ENCODE measurements around the gene PCTP. TPM values are rescaled to one million over a fixed set of nuclear protein-coding genes. Genes with fewer than 3 reads are reported as not detected.

PCTP gene
- total and polyA plus RNA-seq, 9 of the 15 experiments (the other 6 are each of a cell fraction or from before 2014, with no cell fraction given), result 10.9 to 62.3 (median 41.2) TPM

- DNase-seq (ENCODE audit: extremely low read depth in 1 of 4, low spot score in 3 of 4), result no peak
- TF ChIP-seq ZKSCAN1 (IDR thresholded peaks at IDR 0.05; ENCODE audit: low read depth, low read length), result no peak
- peak overlapping the region; percentile 17; the same call in 1 of the 2 replicates for H2AFZ ChIP-seq (ENCODE audit: low read depth, low read length)
- FAIRE-seq, result no peak
- intact Hi-C loops (cut with micrococcal nuclease), result no loop called here
- BruUV-seq (replicated peaks), result no TSS peak
- no peaks in the 10 kb centered on the region for H3K36me3 ChIP-seq (ENCODE audit: control insufficient read depth, insufficient read depth, low read length)
- WGBS (ENCODE audit: insufficient coverage, low coverage, missing lambda C conversion rate), result 20% methylated on average over 7 of the region's 7 CpGs
- H4K20me1 ChIP-seq (replicated peaks; ENCODE audit: control insufficient read depth, insufficient read depth, low read length), result no peaks in the 10 kb centered on the region
- H3K4me2 ChIP-seq (ENCODE audit: insufficient read depth, low read length), result no peak overlapping the region
- H3K9me3 ChIP-seq (replicated peaks; ENCODE audit: control insufficient read depth, insufficient read depth, low read depth, low read length), result no peaks in the 10 kb centered on the region
- no peaks in the 10 kb centered on the region for H3K9me1 ChIP-seq (ENCODE audit: control insufficient read depth, insufficient read depth, low read length)
- no peak overlapping the region for H3K9ac ChIP-seq (ENCODE audit: insufficient read depth in 1 of 2, low read depth in 2 of 2, low read length in 2 of 2)
- no peaks in the 10 kb centered on the region; a peak in 1 of 5 replicates for H3K4me1 ChIP-seq (replicated peaks in 1 of 2; ENCODE audit: control insufficient read depth in 2 of 2, insufficient read depth in 2 of 2, low read length in 2 of 2)
- ChIA-PET POLR2A (interaction anchor here (1.2 kb wide), 1 partner anchor 17 kb away, joined by 3 read pairs; no protein-coding TSS in a partner anchor), CTCF (ENCODE audit: low intra/inter-chr PET ratio) (no interaction called here)
- no peak for ATAC-seq
- in situ Hi-C loops (cut with MboI), result no loop called here
- H3K79me2 ChIP-seq (ENCODE audit: control insufficient read depth, insufficient read depth, low read length), result no peaks in the 10 kb centered on the region
- no peak overlapping the region for H3K4me3 ChIP-seq
- no peak overlapping the region for H3K27ac ChIP-seq (ENCODE audit: extremely low read depth, low read depth, low read length)
- no peaks in the 10 kb centered on the region for H3K27me3 ChIP-seq (ENCODE audit: control insufficient read depth in 2 of 2, insufficient read depth in 2 of 2, low read length in 2 of 2)
These were observed 41.4 kb upstream of the PCTP start for GRCh38 chr17:55709440-55709839.

DNA sequence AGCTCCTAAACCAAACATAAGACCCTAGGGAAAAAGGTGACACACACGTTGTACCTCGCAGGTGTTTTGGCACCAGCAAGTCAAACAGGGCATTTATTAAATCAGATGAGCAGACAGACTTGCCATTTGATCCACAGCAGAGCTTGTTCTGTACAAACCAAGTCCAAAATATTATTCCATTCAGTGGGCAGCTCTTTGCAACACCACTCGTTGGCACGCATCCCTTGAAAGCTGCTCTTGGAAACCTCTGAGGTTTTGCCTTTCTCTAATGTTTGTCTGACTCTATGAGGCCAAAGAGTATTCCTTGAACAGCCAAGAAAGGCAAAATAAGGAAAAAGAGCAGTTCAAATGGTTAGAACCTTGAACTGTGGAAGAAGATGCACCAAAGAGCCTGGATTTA, 40.9 kb upstream of the PCTP start:
- H3K4me1 ChIP-seq (replicated peaks in 1 of 2; ENCODE audit: control insufficient read depth in 2 of 2, insufficient read depth in 2 of 2, low read length in 2 of 2), result no peaks in the 10 kb centered on the region; a peak in 1 of 5 replicates
- no peaks in the 10 kb centered on the region for H3K79me2 ChIP-seq (ENCODE audit: control insufficient read depth, insufficient read depth, low read length)
- no peak for DNase-seq (ENCODE audit: extremely low read depth in 1 of 4, low spot score in 3 of 4)
- H4K20me1 ChIP-seq (replicated peaks; ENCODE audit: control insufficient read depth, insufficient read depth, low read length), result no peaks in the 10 kb centered on the region
- ChIA-PET CTCF (ENCODE audit: low intra/inter-chr PET ratio) (no interaction called here), POLR2A (interaction anchor here (1.2 kb wide), 1 partner anchor 17 kb away, joined by 3 read pairs; no protein-coding TSS in a partner anchor)
- 37% methylated on average over 4 of the region's 4 CpGs for WGBS (ENCODE audit: insufficient coverage, low coverage, missing lambda C conversion rate)
- no TSS peak for BruUV-seq (replicated peaks)
- no peak overlapping the region for H3K4me3 ChIP-seq
- ATAC-seq, result no peak
- intact Hi-C loops (cut with micrococcal nuclease), result loop anchor here (10.0 kb wide), 1 partner anchor 55 kb away; no protein-coding TSS in a partner anchor
- no peaks in the 10 kb centered on the region for H3K27me3 ChIP-seq (ENCODE audit: control insufficient read depth in 2 of 2, insufficient read depth in 2 of 2, low read length in 2 of 2)
- no peak overlapping the region for H3K9ac ChIP-seq (ENCODE audit: insufficient read depth in 1 of 2, low read depth in 2 of 2, low read length in 2 of 2)
- no peak overlapping the region for H3K27ac ChIP-seq (ENCODE audit: extremely low read depth, low read depth, low read length)
- H3K9me3 ChIP-seq (replicated peaks; ENCODE audit: control insufficient read depth, insufficient read depth, low read depth, low read length), result no peaks in the 10 kb centered on the region
- H2AFZ ChIP-seq (ENCODE audit: low read depth, low read length), result no peak overlapping the region
- H3K4me2 ChIP-seq (ENCODE audit: insufficient read depth, low read length), result no peak overlapping the region
- no peaks in the 10 kb centered on the region for H3K9me1 ChIP-seq (ENCODE audit: control insufficient read depth, insufficient read depth, low read length)
- FAIRE-seq, result no peak
- in situ Hi-C loops (cut with MboI), result no loop called here
- H3K36me3 ChIP-seq (ENCODE audit: control insufficient read depth, insufficient read depth, low read length), result no peaks in the 10 kb centered on the region
- TF ChIP-seq TRIM28 (IDR thresholded peaks at IDR 0.05), result no peak
- no peak for TF ChIP-seq UBTF (IDR thresholded peaks at IDR 0.05; ENCODE audit: borderline replicate concordance in 1 of 2, low read depth in 2 of 2, low read length in 2 of 2)
- no peak for TF ChIP-seq YY1 (IDR thresholded peaks at IDR 0.05; ENCODE audit: borderline replicate concordance in 1 of 3, control insufficient read depth in 1 of 3, extremely low read depth in 1 of 3, insufficient read depth in 3 of 3, insufficient read length in 1 of 3, insufficient replicate concordance in 2 of 3, low read depth in 1 of 3, low read length in 2 of 3)
- TF ChIP-seq SP1 (CRISPR knock-in tag; IDR thresholded peaks at IDR 0.05), result no peak
- no peak for TF ChIP-seq ZBTB1 (CRISPR knock-in tag; IDR thresholded peaks at IDR 0.05; ENCODE audit: borderline replicate concordance, low read depth)
- no peak for TF ChIP-seq E2F4 (CRISPR knock-in tag; IDR thresholded peaks at IDR 0.05; ENCODE audit: low read depth)
- TF ChIP-seq POU5F1 (IDR thresholded peaks at IDR 0.05; ENCODE audit: borderline replicate concordance, low read depth, low read length, partially characterized antibody), result no peak
- no peak for TF ChIP-seq MTA3 (IDR thresholded peaks at IDR 0.05; ENCODE audit: borderline replicate concordance)
